NCI-H1092 (cell line): ENCODE measurements around the gene BTBD10.

Source experiments
- DNase-seq: peaks from one replicate; lab custom pipeline; 2025; lab: John Stamatoyannopoulos, UW

Gene BTBD10

DNA sequence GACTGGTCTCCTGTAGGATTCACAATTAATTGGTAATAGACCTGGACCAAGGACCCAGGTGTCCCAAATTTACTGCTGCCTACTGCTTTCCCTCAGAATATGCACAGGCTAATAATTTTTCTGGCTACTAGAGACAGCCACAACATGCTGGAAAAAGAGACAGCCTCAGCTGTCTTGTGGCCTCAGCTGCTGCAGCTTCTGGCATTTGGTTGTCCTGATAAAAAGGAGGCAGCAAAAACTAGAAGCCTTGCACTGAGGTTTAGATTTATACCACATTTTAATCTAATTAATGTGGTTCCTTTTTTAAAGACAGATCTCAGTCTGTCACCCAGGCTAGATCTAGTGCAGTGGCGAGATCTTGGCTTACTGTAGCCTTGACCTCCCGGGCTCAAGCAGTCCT lies 89.8 kb downstream of the BTBD10 start:
- DNase-seq, result no peak

DNA sequence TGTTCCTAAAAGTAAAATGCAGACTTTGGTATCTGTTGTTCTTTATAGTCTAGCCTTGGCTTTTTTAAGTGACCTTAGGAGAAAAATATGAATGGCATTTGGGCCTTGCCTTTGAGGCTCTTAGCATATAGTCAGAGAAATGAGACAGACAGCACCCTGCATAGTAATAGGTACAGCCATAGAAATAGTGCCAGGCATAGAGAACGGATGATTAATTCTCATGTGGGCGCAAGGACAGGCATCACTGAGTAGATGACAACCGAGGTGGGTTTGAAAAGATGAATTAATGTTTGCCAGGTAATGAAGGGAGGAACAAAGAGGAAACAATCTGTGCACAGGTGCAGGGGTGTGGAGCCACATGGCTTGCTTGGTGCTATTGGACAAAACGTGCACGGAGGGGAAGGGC lies 95.0 kb downstream of the BTBD10 start:
- DNase-seq, result no peak

DNA sequence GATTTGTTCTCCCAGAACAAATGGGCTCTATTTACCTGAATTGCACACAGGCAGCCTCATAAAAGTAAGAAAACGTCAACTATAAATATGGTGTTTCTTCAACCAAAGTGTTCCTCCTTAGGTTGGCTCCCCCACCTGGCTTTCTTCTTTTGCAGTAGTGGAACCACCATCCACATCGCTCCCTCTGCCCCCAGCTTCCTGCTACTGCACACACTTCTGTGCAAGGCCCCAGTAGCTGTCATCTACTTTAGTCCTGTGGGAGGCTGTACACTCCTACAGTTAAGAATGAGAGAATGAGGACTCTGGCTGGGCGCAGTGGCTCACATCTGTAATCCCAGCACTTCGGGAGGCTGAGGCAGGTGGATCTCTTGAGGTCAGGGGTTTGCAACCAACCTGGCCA lies 95.9 kb downstream of the BTBD10 start:
- no peak for DNase-seq

DNA sequence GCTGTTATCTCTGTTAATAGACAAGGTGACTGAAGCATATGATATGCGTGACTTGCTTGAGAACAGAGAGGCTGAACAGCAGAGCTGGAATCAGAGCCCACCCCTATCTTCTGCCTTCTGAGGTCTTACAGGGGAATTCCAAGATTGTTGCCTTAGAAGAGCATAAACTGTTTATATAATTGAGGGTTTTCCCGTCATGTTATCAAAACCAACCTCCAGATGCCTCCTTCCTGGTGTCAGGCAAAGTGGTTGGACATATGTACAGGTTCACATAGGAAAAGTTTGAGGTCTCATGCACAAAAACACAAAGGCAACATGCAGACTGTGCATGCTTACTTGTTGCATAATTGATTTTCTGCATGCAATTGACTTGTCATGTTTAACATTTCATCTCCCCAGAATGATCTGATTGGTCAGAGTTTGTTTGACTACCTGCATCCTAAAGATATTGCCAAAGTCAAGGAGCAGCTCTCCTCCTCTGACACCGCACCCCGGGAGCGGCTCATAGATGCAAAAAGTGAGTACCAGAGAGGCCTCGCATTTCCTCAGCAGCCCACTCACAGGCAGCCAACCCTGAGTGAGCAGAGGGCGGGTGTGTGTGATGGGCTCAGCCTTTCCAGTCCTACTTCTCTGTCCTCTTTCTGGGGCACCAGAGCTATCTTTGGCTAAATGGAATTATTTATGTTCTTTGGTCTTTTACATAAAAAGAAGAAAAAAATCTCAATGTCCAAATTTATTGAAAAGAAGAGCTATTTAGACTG lies 96.6 kb downstream of the BTBD10 start:
- no peak for DNase-seq

GRCh38 chr11:13364388-13364787 lies 98.6 kb downstream of the BTBD10 start:
- DNase-seq, result no peak

DNA sequence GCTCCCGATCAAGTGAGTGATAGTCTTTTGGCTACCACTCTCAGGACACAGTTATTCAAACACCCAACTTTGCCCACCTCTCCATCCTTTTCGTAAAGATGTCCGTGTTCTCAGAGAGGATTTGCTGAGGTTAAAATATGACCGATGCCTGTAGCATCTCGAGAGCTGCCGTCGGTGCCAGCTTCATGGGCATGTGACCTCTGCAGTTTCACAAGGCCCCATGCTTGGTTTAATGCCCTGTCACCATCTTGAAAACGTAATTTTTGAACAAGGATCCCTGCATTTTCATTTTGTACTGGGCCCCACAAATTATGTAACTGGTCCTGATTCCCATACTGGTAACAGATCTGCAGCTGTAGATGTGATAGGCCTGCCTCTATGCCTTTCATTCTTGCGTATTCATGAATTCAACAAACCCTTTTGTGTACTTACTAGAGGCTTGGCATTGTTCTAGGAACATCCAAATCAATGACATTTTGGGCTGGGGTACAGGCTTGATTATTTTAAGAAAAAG lies 100.4 kb downstream of the BTBD10 start:
- no peak for DNase-seq

DNA sequence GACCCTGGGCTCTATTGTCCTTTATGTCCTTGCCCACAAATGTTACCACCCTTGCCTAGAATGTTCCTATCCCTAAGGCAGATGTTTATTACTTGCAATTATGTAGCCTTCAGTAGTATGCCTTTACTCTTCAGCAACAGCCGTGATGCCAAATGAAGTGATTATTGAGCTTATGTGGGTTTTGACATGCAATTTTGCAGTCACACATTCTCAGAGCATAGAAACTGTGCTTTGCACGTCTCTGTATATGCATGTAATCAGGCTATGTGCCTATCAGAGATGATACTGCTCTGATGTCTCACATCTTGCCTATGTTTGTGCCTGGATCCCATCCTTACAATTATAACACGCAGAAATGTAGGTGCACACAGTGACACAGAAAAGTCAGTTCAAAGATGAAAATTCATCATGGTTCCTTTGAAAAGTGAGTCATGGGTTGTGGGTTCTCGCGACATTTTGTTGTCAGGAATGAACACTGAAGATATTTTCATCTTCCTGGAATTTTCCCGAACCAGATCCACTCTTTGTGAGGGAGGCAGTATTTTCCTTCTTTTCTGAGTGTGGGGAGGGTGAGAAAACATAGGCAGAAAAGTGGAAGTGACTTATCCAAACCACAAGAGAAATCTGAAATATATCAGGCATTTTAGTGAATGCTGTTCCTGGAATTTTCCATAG lies 104.3 kb downstream of the BTBD10 start:
- DNase-seq, result no peak

GRCh38 chr11:13357232-13357631 lies 105.8 kb downstream of the BTBD10 start:
- no peak for DNase-seq

GRCh38 chr11:13355191-13355590 lies 107.8 kb downstream of the BTBD10 start:
- no peak for DNase-seq

DNA sequence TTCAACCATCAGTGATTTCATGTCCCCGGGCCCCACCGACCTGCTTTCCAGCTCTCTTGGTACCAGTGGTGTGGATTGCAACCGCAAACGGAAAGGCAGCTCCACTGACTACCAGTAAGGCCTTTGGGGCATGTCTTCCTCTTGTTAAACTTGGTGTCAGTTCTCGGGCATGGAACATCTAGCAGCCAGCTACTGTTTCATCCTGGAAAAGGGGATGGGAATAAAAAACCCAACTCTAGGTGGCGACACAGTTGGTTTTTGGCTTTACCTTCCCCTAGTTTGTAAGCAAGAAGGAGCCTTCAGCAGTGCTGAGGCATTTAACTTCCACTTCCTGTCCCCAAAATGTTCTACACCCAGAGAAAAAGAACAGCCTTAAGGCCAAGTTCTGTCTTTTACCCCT lies 108.7 kb downstream of the BTBD10 start:
- no peak for DNase-seq

- no peak for DNase-seq
These were observed 110.3 kb downstream of the BTBD10 start for GRCh38 chr11:13352711-13353110.

GRCh38 chr11:13349581-13349980 lies 113.4 kb downstream of the BTBD10 start:
- DNase-seq, result no peak

GRCh38 chr11:13349046-13349445 lies 114.0 kb downstream of the BTBD10 start:
- DNase-seq, result no peak

DNA sequence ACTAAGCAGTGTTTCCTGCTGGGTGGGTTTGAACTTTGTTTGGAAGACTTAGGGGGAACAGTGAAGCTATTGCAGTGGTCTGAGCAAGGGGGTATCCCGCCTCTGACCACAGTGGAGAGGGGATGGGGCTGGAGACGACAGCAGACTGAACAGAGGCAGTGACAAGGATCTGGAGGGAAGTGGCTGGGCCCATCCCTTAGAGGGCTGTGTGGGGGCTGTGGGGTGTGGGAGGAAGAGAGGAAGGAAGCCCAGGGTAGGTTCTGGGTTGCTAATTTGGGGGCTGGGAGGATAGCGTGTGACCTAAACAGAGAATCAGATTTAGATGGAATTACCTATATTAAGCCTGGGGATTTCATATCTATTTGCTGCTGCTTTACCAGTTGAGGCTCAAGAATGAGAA lies 114.7 kb downstream of the BTBD10 start:
- no peak for DNase-seq

GRCh38 chr11:13347901-13348300 lies 115.1 kb downstream of the BTBD10 start:
- no peak for DNase-seq

DNA sequence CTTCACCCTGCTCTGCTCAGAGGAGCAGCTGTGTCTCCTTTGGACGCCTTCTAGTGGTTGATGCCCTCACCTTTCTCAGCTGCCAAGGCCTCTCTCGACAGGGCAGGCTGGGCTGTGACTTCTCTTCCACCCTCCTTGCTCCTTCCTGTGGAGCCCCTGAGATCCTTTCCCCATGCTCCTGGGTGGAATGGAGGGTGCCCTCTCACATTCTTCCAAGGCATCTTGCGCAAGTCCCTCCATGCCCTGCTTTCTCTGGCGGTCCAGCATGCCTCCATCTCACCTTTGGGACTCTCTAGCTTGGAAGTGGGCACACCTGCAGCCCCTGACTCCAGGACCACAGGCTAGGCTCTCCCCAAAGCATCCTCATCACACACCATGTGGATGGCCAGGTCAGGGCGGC lies 116.6 kb downstream of the BTBD10 start:
- no peak for DNase-seq

GRCh38 chr11:13344818-13345217 lies 118.2 kb downstream of the BTBD10 start:
- no peak for DNase-seq

DNA sequence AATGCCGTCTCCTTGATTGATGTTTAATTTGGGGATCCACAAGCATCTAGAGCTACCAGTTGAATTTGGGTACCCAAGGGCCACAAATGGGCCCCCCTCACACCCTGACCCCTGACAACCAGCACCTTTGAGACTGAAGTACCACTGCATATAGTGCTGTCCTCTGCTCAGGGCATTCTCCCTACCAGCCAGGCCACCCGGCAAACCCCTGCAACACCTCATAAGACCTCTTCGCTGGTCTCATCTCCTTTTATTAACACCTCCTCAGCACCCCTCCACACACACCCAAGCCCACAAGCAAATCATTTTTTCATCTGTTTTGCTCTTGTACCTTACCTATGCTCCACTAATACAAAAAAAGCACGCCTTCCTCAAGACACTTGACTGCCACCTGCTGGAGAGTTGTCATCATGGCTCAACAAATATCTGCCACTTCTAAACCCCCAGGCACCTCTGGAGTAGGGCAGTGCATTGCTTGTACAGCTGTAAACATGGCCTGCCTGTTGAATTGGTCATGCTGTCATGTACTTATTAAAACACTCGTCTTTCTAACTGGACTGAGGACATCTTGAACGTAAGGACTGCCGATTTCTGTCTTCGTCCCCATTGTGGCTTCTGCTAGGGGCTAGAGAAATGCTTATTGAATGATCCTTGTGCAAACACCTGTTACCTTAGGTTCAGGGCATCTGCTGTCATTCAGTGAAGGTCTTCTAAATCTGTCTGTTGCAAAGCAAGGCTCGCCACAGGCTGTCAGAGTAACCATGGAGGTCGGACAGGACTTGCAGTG lies 118.9 kb downstream of the BTBD10 start:
- peak; percentile 77 for DNase-seq

GRCh38 chr11:13343067-13343466 lies 120.0 kb downstream of the BTBD10 start:
- no peak for DNase-seq

DNA sequence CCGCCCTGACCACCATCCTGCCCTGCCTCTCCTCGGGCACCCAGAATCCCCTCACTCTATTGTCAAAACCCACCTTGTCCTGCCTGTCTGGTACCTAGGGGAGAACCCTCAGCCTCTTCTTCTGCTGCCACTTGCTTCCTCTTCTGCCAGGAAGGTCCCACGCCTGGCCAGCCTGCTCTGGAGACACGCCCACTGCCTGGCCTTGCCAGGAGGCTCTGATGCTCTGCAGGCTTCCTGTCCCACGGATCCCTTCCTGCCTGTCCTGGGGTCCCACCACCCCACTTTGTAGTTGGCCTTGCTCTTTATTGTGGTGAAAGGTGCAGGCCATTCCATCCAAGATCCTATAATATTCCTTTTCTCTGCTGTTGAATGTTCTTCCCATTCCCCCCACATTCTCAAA lies 122.0 kb downstream of the BTBD10 start:
- no peak for DNase-seq

GRCh38 chr11:13339195-13340153 lies 123.5 kb downstream of the BTBD10 start:
- no peak for DNase-seq
